HG02763 (cell line): Measurements from ENCODE around the gene NECAP2.
"Not testable (repeated sequence)": the region's sequence is repeated elsewhere in the genome, so short reads cannot be mapped to it uniquely, and the experiment has no call there.

Experiments
- ATAC-seq: cut with Tn5 transposase; IDR thresholded peaks from one replicate; pipeline ENCODE4 v1.9.1; 2021; ENCODE audit warnings: mild to moderate bottlenecking, moderate library complexity; ENCODE audit not compliant: unreplicated experiment

The NECAP2 gene

GRCh38 chr1:16492937-16493336 lies 52.4 kb downstream of the NECAP2 start:
- ATAC-seq, result not testable (repeated sequence)

DNA sequence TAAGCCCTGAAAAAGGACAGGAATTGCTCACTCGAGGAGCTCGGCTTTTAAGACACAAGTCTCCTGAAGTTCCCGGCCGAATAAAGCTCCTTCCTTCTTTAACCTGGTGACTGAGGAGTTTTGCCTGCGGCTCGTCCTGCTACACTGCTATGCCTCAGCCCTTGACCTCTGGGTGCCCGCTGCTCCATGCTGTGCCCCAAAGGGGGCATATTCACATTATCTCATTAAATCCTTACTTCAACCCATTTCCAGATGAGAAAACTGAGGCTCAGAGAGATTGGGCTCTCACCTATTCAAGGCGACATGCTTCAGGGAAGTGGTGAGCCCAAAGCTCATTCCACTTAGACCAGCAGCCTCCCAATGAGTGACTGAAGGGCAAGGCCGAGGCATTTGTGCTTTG lies 53.2 kb downstream of the NECAP2 start:
- not testable (repeated sequence) for ATAC-seq

DNA sequence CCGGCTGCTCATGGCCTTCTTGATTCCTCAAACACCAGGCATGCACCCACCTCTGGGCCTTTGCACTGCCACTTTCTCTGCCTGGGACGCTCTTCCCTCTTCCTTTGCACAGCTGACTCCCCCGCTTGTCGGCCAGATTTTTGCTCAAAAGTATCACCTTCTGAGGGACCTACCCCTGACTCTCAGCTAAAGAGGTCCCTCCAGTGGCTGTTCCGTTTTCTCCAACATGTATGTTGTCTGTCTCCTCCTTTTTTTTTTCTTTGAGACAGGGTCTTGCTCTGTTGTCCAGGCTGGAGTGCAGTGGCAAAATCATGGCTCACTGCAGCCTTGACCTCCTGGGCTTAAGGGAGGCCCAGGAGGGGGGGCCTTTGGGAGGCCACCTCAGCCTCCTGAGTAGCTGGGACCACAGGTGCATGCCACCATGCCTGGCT lies 57.0 kb downstream of the NECAP2 start:
- not testable (repeated sequence) for ATAC-seq

- not testable (repeated sequence) for ATAC-seq
Measured at GRCh38 chr1:16498047-16498446, 57.5 kb downstream of the NECAP2 start.

GRCh38 chr1:16498573-16499413 lies 58.3 kb downstream of the NECAP2 start:
- peak; percentile 88 for ATAC-seq

GRCh38 chr1:16500466-16500865 lies 59.9 kb downstream of the NECAP2 start:
- not testable (repeated sequence) for ATAC-seq

DNA sequence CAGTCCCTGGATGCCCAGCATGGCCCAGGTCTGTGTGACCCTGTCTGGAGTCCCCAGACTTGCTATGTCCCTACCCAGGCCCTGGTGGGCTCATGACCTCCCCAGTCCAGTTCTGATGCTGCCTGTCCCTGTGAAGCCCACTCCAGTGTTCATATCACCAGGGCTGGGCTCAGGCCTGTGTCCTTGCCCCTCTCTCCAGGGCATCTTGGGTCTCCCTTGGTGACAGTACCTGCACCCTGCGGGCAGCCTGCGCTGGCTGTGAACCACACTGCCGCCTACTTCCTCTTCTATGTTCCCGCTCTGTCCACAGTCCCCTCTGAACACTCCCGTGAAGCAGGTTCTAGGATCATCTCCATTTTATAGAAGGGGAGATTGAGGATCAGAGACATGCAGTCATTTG lies 60.5 kb downstream of the NECAP2 start:
- ATAC-seq, result not testable (repeated sequence)

- ATAC-seq, result not testable (repeated sequence)
Measured at GRCh38 chr1:16501446-16501845, 60.9 kb downstream of the NECAP2 start.

- no peak for ATAC-seq
Measured at GRCh38 chr1:16503494-16503893, 63.0 kb downstream of the NECAP2 start.

GRCh38 chr1:16505870-16506269 lies 65.3 kb downstream of the NECAP2 start:
- not testable (repeated sequence) for ATAC-seq

DNA sequence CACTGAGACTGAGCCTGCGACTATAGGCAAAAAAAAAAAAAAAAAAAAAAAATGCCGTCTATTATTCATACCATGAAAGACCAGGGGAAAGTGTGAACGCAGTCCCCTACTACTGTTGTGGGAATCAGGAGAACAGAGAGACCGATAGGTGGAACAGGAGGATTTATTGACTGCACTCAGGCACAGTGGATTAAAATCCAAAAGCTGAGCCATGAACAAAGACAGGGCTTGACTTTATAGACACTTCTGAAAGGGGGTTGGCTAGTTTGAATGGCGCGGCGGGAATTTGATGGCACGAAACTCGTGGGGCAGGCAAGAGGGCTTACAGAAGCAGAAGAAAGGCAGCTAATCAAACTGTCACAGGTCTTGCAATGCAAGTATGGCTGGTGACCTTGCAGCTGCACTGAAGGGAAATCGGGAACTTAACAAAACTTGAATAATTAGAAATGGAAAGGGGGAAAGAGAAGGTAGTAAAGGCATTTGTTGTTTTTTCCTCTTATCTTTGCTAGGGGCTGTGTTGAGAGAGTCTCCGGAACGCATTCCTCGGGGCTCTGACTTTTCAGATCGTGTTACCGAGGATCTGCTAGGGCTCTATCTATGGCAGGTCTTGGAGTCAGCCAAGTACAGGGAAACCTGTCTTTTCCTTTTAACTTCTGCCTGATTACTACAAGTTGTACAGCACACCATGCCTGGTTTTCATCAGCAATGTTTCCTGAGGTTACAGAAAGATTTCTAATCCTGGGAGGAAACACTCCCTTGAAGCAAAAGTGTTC lies 66.0 kb downstream of the NECAP2 start:
- ATAC-seq, result not testable (repeated sequence)

DNA sequence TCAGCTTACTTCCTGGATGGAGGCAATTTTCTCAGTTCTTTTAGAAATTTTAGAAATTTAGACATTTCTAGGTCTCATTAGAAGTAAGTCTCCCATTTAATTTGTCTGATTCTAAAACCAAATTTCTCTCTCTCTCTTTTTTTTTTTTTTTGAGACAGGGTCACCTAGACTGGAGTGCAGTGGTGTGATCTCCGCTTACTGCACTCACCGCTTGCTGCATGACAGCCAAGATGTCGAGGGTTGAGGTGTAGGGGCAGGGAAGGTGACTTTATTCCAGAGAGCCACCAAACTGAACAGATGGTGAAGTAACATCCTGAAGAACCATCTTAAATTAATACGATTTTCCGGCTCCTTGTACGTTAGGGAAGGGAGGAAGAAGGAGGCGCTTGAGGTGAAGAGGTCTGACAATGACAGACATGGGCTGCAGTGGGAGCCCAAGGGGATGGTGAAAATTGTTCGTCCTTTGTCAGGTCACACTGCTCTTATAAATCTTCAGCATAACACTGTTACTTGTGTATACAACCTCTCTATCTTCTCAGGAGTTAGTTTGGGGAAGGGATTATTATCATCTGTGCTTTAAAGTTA lies 68.4 kb downstream of the NECAP2 start:
- ATAC-seq, result not testable (repeated sequence)
